HEK293T (cell line): ENCODE measurements around the gene HSPB6.

ENCODE experiments used
- CTCF ChIA-PET: fragments of 350-600 bp; formaldehyde crosslinking; extraction: SDS; loops from one replicate; lab custom pipeline; 2021; ENCODE audit warnings: antibody characterized with exemption, inconsistent platforms; lab: Yijun Ruan, JAX
- POLR2A ChIA-PET: fragments of 350-600 bp; formaldehyde crosslinking; extraction: SDS; loops from one replicate; lab custom pipeline; 2020; ENCODE audit warnings: antibody characterized with exemption, inconsistent platforms; lab: Yijun Ruan, JAX
- DNase-seq: peaks from one replicate; pipeline ENCODE4 v3.0.0; 2012; ENCODE audit warnings: mixed read lengths; ENCODE audit errors: extremely low spot score
- ARNT ChIP-seq: fragments of 450-650 bp; IDR thresholded peaks from 2 replicates; pipeline ENCODE4 v1.6.1; 2017; ENCODE audit warnings: mild to moderate bottlenecking
- BHLHE40 ChIP-seq: fragments of 450-650 bp; IDR thresholded peaks from 2 replicates; pipeline ENCODE4 v1.6.1; 2016; ENCODE audit warnings: mild to moderate bottlenecking, moderate library complexity, borderline replicate concordance
- CTBP1 ChIP-seq: fragments of 450-650 bp; IDR thresholded peaks from 2 replicates; pipeline ENCODE4 v1.6.1; 2016; ENCODE audit warnings: borderline replicate concordance
- ELF4 ChIP-seq: fragments of 450-650 bp; IDR thresholded peaks from 2 replicates; pipeline ENCODE4 v1.6.1; 2017; ENCODE audit warnings: antibody characterized with exemption
- FOXA1 ChIP-seq: fragments of 450-650 bp; IDR thresholded peaks from 2 replicates; pipeline ENCODE4 v1.6.1; 2016; ENCODE audit warnings: mild to moderate bottlenecking
- FOXK2 ChIP-seq: fragments of 450-650 bp; IDR thresholded peaks from 2 replicates; pipeline ENCODE4 v1.6.1; 2016; ENCODE audit warnings: mild to moderate bottlenecking
- FOXM1 ChIP-seq: fragments of 450-650 bp; IDR thresholded peaks from 2 replicates; pipeline ENCODE4 v1.6.1; 2017; ENCODE audit warnings: mild to moderate bottlenecking, borderline replicate concordance
- HDGF ChIP-seq: fragments of 450-650 bp; IDR thresholded peaks from 2 replicates; pipeline ENCODE4 v1.6.1; 2017; ENCODE audit warnings: antibody characterized with exemption, borderline replicate concordance
- L3MBTL2 ChIP-seq: fragments of 450-650 bp; conservative IDR thresholded peaks from 2 replicates; pipeline ENCODE4 v1.6.1; 2016; ENCODE audit warnings: mild to moderate bottlenecking
- LEF1 ChIP-seq: fragments of 450-650 bp; IDR thresholded peaks from 2 replicates; pipeline ENCODE4 v1.6.1; 2017; ENCODE audit warnings: mild to moderate bottlenecking, borderline replicate concordance
- NFRKB ChIP-seq: fragments of 450-650 bp; IDR thresholded peaks from 2 replicates; pipeline ENCODE4 v1.6.1; 2016; ENCODE audit warnings: mild to moderate bottlenecking, moderate library complexity
- PKNOX1 ChIP-seq: fragments of 450-650 bp; IDR thresholded peaks from 2 replicates; pipeline ENCODE4 v1.6.1; 2016
- SP1 ChIP-seq: fragments of 450-650 bp; IDR thresholded peaks from 2 replicates; pipeline ENCODE4 v1.6.1; 2017
- SUZ12 ChIP-seq: fragments of 450-650 bp; IDR thresholded peaks from 2 replicates; pipeline ENCODE4 v1.6.1; 2016; ENCODE audit warnings: mild to moderate bottlenecking
- TARDBP ChIP-seq: fragments of 450-650 bp; IDR thresholded peaks from 2 replicates; pipeline ENCODE4 v1.6.1; 2016
- ZNF384 ChIP-seq: fragments of 450-650 bp; IDR thresholded peaks from 2 replicates; pipeline ENCODE4 v1.6.1; 2016

HSPB6 gene

GRCh38 chr19:35756377-35757230, at the start of gene HSPB6:
Gene HSPB6 (minus strand): TSS chr19:35757029. CDS start chr19:35757008, 21 bp downstream.
- ChIA-PET CTCF (interaction anchor here (1.0 kb wide), 1 partner anchor 16 kb away, joined by 3 read pairs; no protein-coding TSS in a partner anchor), POLR2A (interaction anchor here (1.3 to 2.5 kb wide), 5 partner anchors 9 to 54 kb away, joined by 3 to 33 read pairs (median 8); partner anchors contain the start of genes LIN37, PSENEN and U2AF1L4)
- DNase-seq: no peak
- TF ChIP-seq FOXA1: no peak
- no peak for TF ChIP-seq TARDBP
- no peak for TF ChIP-seq NFRKB
- no peak for TF ChIP-seq FOXK2
- no peak for TF ChIP-seq PKNOX1
- no peak for TF ChIP-seq ZNF384
- TF ChIP-seq SP1: no peak
- TF ChIP-seq L3MBTL2: no peak

GRCh38 chr19:35806597-35806996, 49.8 kb upstream of the HSPB6 start:
- no peak for DNase-seq
- TF ChIP-seq ARNT (no peak), FOXK2 (no peak), BHLHE40 (no peak), NFRKB (no peak), L3MBTL2 (no peak), CTBP1 (no peak), ZNF384 (no peak), SUZ12 (no peak), FOXM1 (no peak), LEF1 (no peak), TARDBP (no peak), PKNOX1 (no peak), SP1 (no peak), FOXA1 (no peak), ELF4 (no peak)
- ChIA-PET CTCF (no interaction called here), POLR2A (no interaction called here)

GRCh38 chr19:35805526-35806102, 48.8 kb upstream of the HSPB6 start:
- ChIA-PET POLR2A (no interaction called here), CTCF (no interaction called here)
- DNase-seq: no peak
- no peak for TF ChIP-seq TARDBP
- no peak for TF ChIP-seq ELF4
- TF ChIP-seq SP1: no peak
- no peak for TF ChIP-seq PKNOX1
- TF ChIP-seq ARNT: no peak
- TF ChIP-seq L3MBTL2: no peak
- no peak for TF ChIP-seq FOXA1
- TF ChIP-seq CTBP1: no peak
- no peak for TF ChIP-seq LEF1
- no peak for TF ChIP-seq FOXK2
- TF ChIP-seq ZNF384: no peak
- no peak for TF ChIP-seq NFRKB
- no peak for TF ChIP-seq HDGF
- no peak for TF ChIP-seq BHLHE40
- TF ChIP-seq SUZ12: no peak
- no peak for TF ChIP-seq FOXM1

- CTCF ChIA-PET: no interaction called here
- no peak for DNase-seq
- TF ChIP-seq ZNF384 (no peak), FOXM1 (no peak), SP1 (no peak), BHLHE40 (no peak), ELF4 (no peak), SUZ12 (no peak), TARDBP (no peak), FOXK2 (no peak), HDGF (no peak), L3MBTL2 (no peak)
- POLR2A ChIA-PET: no interaction called here
Observed at GRCh38 chr19:35801828-35802227, 45.0 kb upstream of the HSPB6 start.

GRCh38 chr19:35797663-35798062, 40.8 kb upstream of the HSPB6 start:
- TF ChIP-seq ARNT: no peak
- TF ChIP-seq TARDBP: no peak
- TF ChIP-seq NFRKB: no peak
- TF ChIP-seq HDGF: no peak
- no peak for TF ChIP-seq CTBP1
- TF ChIP-seq ELF4: no peak
- no peak for TF ChIP-seq SUZ12
- no peak for TF ChIP-seq FOXM1
- ChIA-PET CTCF (no interaction called here), POLR2A (no interaction called here)
- DNase-seq: no peak
